ENCODE data around the gene KRTAP10-11. TPM values are rescaled to one million over a fixed set of nuclear protein-coding genes. Genes with fewer than 3 reads are reported as not detected.
"Not testable (repeated sequence)": the region's sequence is repeated elsewhere in the genome, so short reads cannot be mapped to it uniquely, and the experiment has no call there.

The KRTAP10-11 gene
- total RNA-seq, 1 experiment from 2014 or later, result not detected

- in situ Hi-C loops (cut with HindIII; ENCODE audit: low pct_unique_long_range_greater_than_20kb, low sequenced_read_pairs), result no loop called here
Measured at GRCh38 chr21:44681152-44681551, 34.9 kb downstream of the KRTAP10-11 start.

DNA sequence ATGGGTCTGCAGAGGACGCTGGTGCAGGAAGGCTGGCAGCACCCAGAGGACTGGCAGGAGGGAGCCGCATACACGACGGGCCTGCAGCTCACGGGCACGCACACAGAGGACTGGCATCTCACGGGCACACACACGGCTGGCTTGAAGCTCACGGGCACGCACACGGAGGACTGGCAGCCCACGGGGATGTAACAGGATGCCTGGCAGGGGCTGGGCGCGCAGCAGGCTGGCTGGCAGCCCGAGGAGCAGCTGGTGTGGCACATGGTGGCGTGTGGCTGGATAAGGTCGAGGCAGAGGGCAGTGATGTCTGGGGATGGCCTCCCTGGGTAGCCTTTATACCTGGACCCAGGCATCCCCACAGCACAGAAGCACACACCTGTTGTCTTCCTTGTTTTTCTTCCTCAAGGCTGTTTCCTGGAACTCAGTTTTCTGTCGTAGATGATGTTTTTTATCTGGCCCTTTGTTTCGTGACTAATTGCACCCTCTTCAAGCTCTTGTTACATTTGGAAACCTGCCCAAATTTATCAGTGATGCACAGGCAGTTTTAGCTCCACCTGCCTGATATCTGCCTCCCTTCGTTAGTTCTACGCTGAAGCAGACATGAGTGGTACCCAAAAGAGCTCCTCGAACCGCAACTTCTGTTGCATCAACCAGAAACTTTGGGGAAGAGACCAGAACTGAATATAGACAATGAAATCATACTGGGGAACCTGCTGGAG is 35.8 kb downstream of the KRTAP10-11 start, which contains the start of gene KRTAP12-1:
Gene KRTAP12-1, minus strand, starts transcription at position 303 of the 719 bp plus-strand sequence. Its CDS starts 40 bp downstream, at position 263.
- no peak for DNase-seq (ENCODE audit: low read depth, low spot score)
- in situ Hi-C loops (cut with HindIII; ENCODE audit: low pct_unique_long_range_greater_than_20kb, low sequenced_read_pairs), result no loop called here

More at GRCh38 chr21:44681152-44681551, 34.9 kb downstream of the KRTAP10-11 start:
- DNase-seq (ENCODE audit: low read depth, low spot score), result no peak

DNA sequence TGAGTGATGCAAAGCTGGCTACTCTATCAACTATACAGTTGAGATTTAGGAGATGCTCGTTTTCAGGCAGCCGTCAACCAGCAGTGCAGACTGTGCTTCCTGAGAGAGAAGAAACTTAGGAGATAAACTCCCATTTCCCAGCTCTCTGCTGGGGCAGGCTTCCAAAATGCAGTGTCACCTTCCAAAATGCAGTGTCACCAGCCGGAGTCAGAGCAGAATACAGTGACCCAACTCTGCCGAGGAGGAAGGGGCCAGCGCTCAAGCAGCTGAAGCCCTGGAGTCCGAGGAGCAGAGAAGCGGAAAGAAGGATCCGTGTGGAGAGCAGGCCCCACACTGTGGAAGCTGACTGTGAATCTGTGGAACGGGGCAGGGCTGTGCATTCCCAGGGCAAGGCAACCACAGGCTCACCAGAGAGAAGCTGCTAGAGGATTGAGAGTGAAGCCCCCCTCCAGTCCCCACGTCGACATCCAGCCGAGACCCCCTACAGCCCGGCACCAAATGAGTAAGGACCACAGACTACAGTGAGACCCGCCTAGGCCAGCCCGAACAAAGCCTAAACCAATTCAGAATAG is 36.5 kb downstream of the KRTAP10-11 start:
- DNase-seq (ENCODE audit: low read depth, low spot score), result no peak
- in situ Hi-C loops (cut with HindIII; ENCODE audit: low pct_unique_long_range_greater_than_20kb, low sequenced_read_pairs), result no loop called here

- no peak for DNase-seq (ENCODE audit: low read depth, low spot score)
- in situ Hi-C loops (cut with HindIII; ENCODE audit: low pct_unique_long_range_greater_than_20kb, low sequenced_read_pairs), result no loop called here
Measured at GRCh38 chr21:44684077-44684476, 37.9 kb downstream of the KRTAP10-11 start.

GRCh38 chr21:44684483-44684882 is 38.3 kb downstream of the KRTAP10-11 start:
- in situ Hi-C loops (cut with HindIII; ENCODE audit: low pct_unique_long_range_greater_than_20kb, low sequenced_read_pairs), result no loop called here
- DNase-seq (ENCODE audit: low read depth, low spot score), result no peak

GRCh38 chr21:44685050-44685449 is 38.8 kb downstream of the KRTAP10-11 start:
- DNase-seq (ENCODE audit: low read depth, low spot score); in situ Hi-C loops (cut with HindIII; ENCODE audit: low pct_unique_long_range_greater_than_20kb, low sequenced_read_pairs): not testable (repeated sequence)

GRCh38 chr21:44686000-44686781 is 40.0 kb downstream of the KRTAP10-11 start:
- no peak for DNase-seq (ENCODE audit: low read depth, low spot score)
- in situ Hi-C loops (cut with HindIII; ENCODE audit: low pct_unique_long_range_greater_than_20kb, low sequenced_read_pairs), result no loop called here

- in situ Hi-C loops (cut with HindIII; ENCODE audit: low pct_unique_long_range_greater_than_20kb, low sequenced_read_pairs), result no loop called here
- DNase-seq (ENCODE audit: low read depth, low spot score), result no peak
Measured at GRCh38 chr21:44686843-44687561, 40.8 kb downstream of the KRTAP10-11 start.

DNA sequence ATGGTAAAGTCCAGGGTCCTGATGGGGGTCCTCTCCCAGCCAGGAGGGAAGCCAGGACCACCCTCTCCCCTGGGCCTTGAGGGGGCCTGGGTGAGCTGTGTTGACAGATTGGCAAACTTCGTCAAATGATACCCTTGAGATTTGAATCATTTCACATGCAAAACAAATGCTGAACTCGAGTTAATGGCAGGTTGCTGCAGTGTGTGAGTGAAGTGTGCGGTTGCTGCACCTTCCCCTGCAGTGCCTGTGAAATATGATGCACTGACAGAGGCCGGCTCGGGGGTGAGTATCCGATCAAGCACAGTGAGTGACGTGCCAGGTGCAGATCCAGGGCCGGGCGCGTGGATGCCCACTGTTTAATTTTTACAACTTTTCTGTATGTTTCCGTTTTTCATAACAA is 41.5 kb downstream of the KRTAP10-11 start:
- no peak for DNase-seq (ENCODE audit: low read depth, low spot score)
- in situ Hi-C loops (cut with HindIII; ENCODE audit: low pct_unique_long_range_greater_than_20kb, low sequenced_read_pairs), result no loop called here

GRCh38 chr21:44689740-44690139 is 43.5 kb downstream of the KRTAP10-11 start:
- DNase-seq (ENCODE audit: low read depth, low spot score); in situ Hi-C loops (cut with HindIII; ENCODE audit: low pct_unique_long_range_greater_than_20kb, low sequenced_read_pairs): not testable (repeated sequence)

- in situ Hi-C loops (cut with HindIII; ENCODE audit: low pct_unique_long_range_greater_than_20kb, low sequenced_read_pairs), result no loop called here
- no peak for DNase-seq (ENCODE audit: low read depth, low spot score)
Measured at GRCh38 chr21:44691686-44692085, 45.5 kb downstream of the KRTAP10-11 start.

GRCh38 chr21:44692798-44693512 is 46.7 kb downstream of the KRTAP10-11 start:
- in situ Hi-C loops (cut with HindIII; ENCODE audit: low pct_unique_long_range_greater_than_20kb, low sequenced_read_pairs), result no loop called here
- DNase-seq (ENCODE audit: low read depth, low spot score), result no peak

- DNase-seq (ENCODE audit: low read depth, low spot score), result no peak
- in situ Hi-C loops (cut with HindIII; ENCODE audit: low pct_unique_long_range_greater_than_20kb, low sequenced_read_pairs), result no loop called here
Measured at GRCh38 chr21:44694776-44695175, 48.6 kb downstream of the KRTAP10-11 start.

DNA sequence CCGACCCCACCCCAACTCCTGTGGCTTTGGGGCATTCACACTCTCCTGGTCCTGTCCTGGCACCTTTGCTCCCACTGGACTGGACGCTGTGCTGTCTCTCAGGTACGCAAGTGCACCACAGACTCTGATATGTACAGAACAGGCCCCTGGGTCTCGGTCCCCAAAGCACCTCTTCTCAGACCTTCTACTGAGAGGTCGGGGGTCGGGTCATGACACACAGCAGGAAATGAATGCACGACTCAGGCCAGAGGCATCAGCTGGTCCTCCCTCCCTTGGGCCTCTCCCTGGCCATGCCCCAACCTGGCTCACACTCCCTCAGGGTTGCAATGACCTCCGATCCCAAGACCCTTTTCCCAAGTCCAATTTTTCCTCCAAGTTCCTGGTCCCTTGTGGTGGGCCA is 49.0 kb downstream of the KRTAP10-11 start:
- no peak for DNase-seq (ENCODE audit: low read depth, low spot score)
- in situ Hi-C loops (cut with HindIII; ENCODE audit: low pct_unique_long_range_greater_than_20kb, low sequenced_read_pairs), result no loop called here

GRCh38 chr21:44695641-44696040 is 49.4 kb downstream of the KRTAP10-11 start:
- no peak for DNase-seq (ENCODE audit: low read depth, low spot score)
- in situ Hi-C loops (cut with HindIII; ENCODE audit: low pct_unique_long_range_greater_than_20kb, low sequenced_read_pairs), result no loop called here

DNA sequence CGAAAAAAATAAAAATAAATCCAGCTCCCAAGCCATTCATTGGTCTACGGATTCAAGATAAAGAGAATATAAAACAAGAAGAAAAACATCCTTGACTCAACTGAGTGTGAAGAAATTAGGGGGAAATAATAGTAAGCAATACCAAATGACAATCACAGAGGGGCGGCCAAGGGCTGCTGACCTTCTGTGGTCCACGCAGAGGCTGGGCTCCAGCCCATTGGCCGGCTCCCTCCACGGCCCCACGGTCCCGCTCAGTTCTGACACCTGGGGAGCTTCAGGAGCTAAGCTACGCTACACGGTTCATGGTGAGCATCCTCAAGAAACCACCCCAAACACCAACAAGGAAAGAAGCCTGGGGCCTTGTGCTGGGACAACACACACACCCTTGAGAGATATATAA is 50.4 kb downstream of the KRTAP10-11 start:
- DNase-seq (ENCODE audit: low read depth, low spot score), result no peak
- in situ Hi-C loops (cut with HindIII; ENCODE audit: low pct_unique_long_range_greater_than_20kb, low sequenced_read_pairs), result no loop called here
